Hair follicle dermal papilla cell (primary cell): ENCODE measurements around the gene TICAM1. TPM values are rescaled to one million over a fixed set of nuclear protein-coding genes. Genes with fewer than 3 reads are reported as not detected.

Source experiments
- small RNA-seq: library from RNA; depleted of rRNA; stranded (forward); fragments of <200 nt; gene quantifications from one replicate; pipeline ENCODE3, GENCODE V24; 2012
- total RNA-seq: library from RNA; depleted of rRNA; stranded (reverse); fragments of >200 nt; gene quantifications from 2 replicates; pipeline ENCODE4 v1.2.3, GENCODE V29; 2012

TICAM1 gene
- 5.6 and 6.7 TPM in 2 replicates for total RNA-seq

DNA sequence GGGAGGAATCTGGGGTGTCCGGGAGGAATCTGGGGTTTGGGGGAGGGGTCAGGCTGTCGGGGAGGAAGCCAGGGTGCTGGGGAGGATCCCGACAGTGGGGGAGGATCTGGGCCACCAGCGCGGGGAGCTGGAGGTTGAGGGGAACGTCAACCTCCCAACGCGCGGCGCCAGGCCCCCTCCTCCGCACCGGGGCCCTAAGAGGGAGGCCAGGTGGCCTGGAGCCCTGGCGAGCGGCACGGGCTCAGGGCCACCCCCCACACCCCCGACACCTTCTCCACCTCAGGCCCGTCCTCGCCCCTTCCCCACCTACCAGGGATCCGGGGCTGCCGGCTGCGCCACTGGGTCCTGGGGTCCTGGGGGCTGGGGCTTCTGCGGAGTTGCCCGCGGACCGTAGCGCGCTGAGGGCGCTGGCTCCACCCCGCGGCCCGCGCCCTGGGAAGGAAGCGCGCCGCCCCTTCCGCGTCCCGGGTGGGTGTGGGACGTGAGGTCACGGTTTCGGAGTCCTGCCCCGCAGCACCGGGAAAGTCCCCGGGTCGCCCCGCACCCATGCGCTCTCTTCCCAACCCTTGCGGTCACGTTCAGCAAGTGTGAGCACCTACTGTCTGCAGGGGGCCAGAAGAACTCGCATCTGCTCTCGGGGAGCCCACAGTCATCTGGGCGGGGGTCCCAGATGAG lies at the start of gene TICAM1:
TSS of gene TICAM1 (minus strand) at position 409 of the 675 bp plus-strand sequence. CDS start 13,335 bp downstream, outside the sequence.

DNA sequence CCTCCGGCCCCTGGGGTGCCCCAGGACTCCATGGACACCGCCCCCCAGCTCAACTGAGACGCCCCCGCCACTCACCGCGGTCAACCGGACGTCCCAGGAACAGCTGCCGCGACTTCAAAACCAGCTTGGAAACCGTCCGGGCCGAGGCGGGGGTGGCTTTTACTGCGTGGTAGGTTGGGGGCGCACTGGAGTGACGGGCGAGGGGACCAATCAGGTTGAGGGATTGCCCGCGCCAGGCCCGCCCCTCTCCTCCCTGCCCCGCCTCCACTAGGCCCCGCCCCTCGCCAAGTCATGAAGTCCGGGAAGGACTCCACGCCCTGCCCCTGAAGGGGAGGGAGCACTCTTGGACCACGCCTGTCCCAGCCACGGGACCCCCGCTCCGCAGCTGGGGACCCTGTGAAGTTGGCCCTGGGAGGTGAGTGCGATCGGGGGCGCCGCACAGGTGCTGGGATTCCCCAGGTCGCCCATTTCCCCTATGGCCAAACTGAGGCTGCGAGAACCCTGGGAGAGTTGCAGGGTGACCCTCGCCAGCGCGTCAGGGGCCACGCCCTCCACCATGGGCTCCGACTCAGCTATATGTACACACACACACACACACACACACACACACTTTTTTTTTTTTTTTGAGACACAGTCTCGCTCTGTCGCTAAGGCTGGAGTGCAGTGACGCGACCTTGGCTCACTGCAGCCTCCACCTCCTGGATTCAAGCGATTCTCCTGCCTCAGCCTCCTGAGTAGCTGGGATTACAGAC lies 36.2 kb upstream of the TICAM1 start, which contains the start of gene PLIN3:
TSS of gene PLIN3 (minus strand) at position 134 of the 752 bp plus-strand sequence. CDS start 6,273 bp downstream, outside the sequence.

DNA sequence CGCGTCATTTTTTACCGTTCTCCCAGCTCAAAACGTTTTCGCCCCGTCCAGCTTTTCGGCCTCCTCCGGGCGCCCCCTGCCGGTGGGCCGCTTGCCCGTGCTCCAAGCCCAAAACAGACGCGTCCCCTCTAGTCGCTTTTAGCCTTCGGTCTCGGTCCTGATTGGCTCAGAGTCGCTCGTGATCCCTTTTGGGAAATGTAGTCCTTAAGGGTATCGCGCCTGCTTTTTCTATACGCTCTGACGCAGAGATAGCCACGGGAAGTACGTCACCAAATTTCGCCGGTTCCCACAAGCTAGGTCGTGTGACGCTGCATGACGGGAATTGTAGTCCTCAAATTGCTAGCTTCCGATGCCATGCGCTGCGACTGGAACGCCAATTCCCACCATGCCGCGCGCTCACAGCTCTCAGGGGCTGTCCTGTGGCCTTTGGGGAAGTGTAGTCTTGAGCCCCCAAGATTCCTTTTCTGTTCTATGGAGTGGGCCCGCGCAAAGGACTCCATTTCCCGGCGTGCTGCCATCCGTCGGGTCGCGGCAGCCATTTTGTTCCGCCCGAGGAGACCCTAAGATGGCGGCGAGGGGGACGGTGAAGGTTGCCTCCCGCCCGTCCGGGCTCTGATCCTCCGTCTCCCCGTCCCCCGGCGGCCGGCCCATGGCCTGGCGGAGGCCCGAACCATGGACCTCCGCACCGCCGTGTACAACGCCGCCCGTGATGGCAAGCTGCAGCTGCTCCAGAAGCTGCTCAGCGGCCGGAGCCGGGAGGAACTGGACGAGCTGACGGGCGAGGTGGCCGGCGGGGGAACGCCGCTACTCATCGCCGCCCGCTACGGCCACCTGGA lies 40.1 kb downstream of the TICAM1 start, which contains the start of gene FEM1A:
TSS of gene FEM1A (plus strand) at position 552 of the 836 bp plus-strand sequence. CDS start at position 673, 121 bp downstream.

Small RNAs within 50 kb of the gene (small RNA-seq; reads per million reads assigned to genes)
- not detected for gene MIR7-3

Other genes with a start within 250 kb of the TICAM1 start
- gene TNFAIP8L1, start 192.2 kb downstream of the TICAM1 start, total RNA-seq: 1.9 and 2.1 TPM in 2 replicates
- 80.5 and 117 TPM in 2 replicates for gene MYDGF, start 161.4 kb downstream of the TICAM1 start, total RNA-seq
- gene DPP9, start 107.9 kb downstream of the TICAM1 start, total RNA-seq: 29.9 and 35.6 TPM in 2 replicates
- 15.8 and 18.8 TPM in 2 replicates for gene FEM1A, start 40.0 kb downstream of the TICAM1 start, total RNA-seq
- gene PLIN3, start 36.0 kb upstream of the TICAM1 start, total RNA-seq: 345 and 355 TPM in 2 replicates
- 0.49 TPM in 1 of 2 replicates, not detected in the other for gene ARRDC5, start 71.2 kb upstream of the TICAM1 start, total RNA-seq
- 13.7 and 19.1 TPM in 2 replicates for gene UHRF1, start 77.8 kb upstream of the TICAM1 start, total RNA-seq
- 32.7 and 40.7 TPM in 2 replicates for gene KDM4B, start 137.4 kb upstream of the TICAM1 start, total RNA-seq